ENCODE results near the gene MAP3K8. TPM values are rescaled to one million over a fixed set of nuclear protein-coding genes. Genes with fewer than 3 reads are reported as not detected.
"Not testable (repeated sequence)": the region's sequence is repeated elsewhere in the genome, so short reads cannot be mapped to it uniquely, and the experiment has no call there.

Gene MAP3K8
- total and polyA plus RNA-seq, 2 donors: 16.5 to 19.6 TPM

- H3K4me1 ChIP-seq (ENCODE audit: insufficient read depth): no peaks in the 10 kb centered on the region
- H3K4me3 ChIP-seq (ENCODE audit: low read depth, low read length): no peak overlapping the region
- 91% methylated on average over 1 of the region's 1 CpG for WGBS
- no peak for DNase-seq (ENCODE audit: extremely low spot score)
- H3K27ac ChIP-seq (ENCODE audit: low read depth): no peak overlapping the region
- H3K36me3 ChIP-seq (ENCODE audit: insufficient read depth): no peaks in the 10 kb centered on the region
These were observed 22.7 kb upstream of the MAP3K8 start for GRCh38 chr10:30411263-30411662.

GRCh38 chr10:30412901-30413300 lies 21.1 kb upstream of the MAP3K8 start:
- no peak overlapping the region for H3K4me3 ChIP-seq (ENCODE audit: low read depth, low read length)
- no peaks in the 10 kb centered on the region for H3K4me1 ChIP-seq (ENCODE audit: insufficient read depth)
- H3K27ac ChIP-seq (ENCODE audit: low read depth): no peak overlapping the region
- H3K36me3 ChIP-seq (ENCODE audit: insufficient read depth): no peaks in the 10 kb centered on the region
- DNase-seq (ENCODE audit: extremely low spot score): no peak

- Histone ChIP-seq H3K27ac (ENCODE audit: low read depth) (no peak overlapping the region), H3K4me3 (ENCODE audit: low read depth, low read length) (no peak overlapping the region), H3K36me3 (ENCODE audit: insufficient read depth) (no peaks in the 10 kb centered on the region), H3K4me1 (ENCODE audit: insufficient read depth) (no peaks in the 10 kb centered on the region)
- no peak for DNase-seq (ENCODE audit: extremely low spot score)
- WGBS: 29% methylated on average over 3 of the region's 3 CpGs
These were observed 19.9 kb upstream of the MAP3K8 start for GRCh38 chr10:30413996-30414576.

DNA sequence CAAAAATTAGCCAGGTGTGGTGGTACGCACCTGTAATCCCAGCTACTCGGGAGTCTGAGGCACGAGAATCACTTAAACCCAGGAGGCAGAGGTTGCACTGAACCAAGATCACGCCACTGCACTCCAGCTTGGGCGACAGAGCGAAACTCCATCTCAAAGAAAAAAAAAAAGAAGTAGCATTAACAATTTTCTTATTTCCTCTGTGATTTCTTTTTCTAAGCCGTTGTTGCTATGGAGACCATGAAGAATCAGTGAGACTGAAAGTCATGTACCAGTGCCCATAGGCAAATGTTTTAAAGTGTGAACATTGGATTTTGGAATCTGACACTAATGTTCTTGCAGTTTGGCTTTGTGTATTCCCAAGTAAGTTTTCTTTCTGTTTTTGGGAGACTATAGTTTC lies 18.4 kb upstream of the MAP3K8 start:
- DNase-seq (ENCODE audit: extremely low spot score): no peak
- Histone ChIP-seq H3K27ac (ENCODE audit: low read depth) (no peak overlapping the region), H3K4me3 (ENCODE audit: low read depth, low read length) (no peak overlapping the region), H3K36me3 (ENCODE audit: insufficient read depth) (no peaks in the 10 kb centered on the region), H3K4me1 (ENCODE audit: insufficient read depth) (no peaks in the 10 kb centered on the region)
- WGBS: 95% methylated on average over 7 of the region's 7 CpGs

DNA sequence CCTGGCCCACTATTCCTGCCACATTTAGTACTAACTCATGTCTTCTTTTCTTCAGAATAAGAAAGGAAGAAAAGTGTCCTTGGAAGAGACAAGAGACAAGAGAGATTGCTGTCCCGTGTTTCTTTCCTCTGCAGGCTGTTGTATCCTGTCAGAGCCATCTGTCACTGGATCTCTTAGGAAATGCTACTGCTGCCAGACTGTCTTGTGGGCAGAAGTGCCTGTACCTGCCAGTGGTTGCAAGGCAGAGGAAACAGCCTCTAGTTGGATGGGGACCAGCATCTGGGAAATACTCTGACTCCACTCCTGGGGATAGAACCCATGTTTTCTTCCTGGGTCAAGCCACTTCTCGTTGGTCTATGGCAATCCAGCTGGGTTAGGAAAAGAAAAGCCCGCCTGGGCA lies 16.7 kb upstream of the MAP3K8 start:
- H3K4me1 ChIP-seq (ENCODE audit: insufficient read depth): no peaks in the 10 kb centered on the region
- no peak overlapping the region for H3K4me3 ChIP-seq (ENCODE audit: low read depth, low read length)
- H3K27ac ChIP-seq (ENCODE audit: low read depth): no peak overlapping the region
- DNase-seq (ENCODE audit: extremely low spot score): no peak
- 87% methylated on average over 3 of the region's 3 CpGs for WGBS
- H3K36me3 ChIP-seq (ENCODE audit: insufficient read depth): no peaks in the 10 kb centered on the region

DNA sequence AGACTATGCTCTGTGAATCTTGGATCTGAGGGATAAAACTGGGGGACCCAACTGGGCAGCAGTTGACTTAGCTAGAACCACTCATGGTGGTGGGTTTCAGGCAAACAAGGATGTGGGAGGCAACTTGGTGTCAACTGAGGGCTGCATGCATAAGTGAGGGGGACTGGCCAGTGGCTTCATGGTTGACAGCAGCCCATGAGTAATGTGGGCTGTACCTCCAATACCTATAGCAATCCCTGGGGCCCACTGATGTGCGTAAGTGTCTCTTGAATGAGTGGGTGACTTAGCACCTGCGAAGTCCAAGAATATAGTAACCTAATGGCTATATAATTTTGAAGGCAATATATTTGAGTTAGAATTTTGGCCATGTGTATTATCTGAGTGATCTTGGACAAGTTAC lies 13.7 kb upstream of the MAP3K8 start:
- H3K36me3 ChIP-seq (ENCODE audit: insufficient read depth): no peaks in the 10 kb centered on the region
- H3K4me1 ChIP-seq (ENCODE audit: insufficient read depth): no peaks in the 10 kb centered on the region
- no peak overlapping the region for H3K4me3 ChIP-seq (ENCODE audit: low read depth, low read length)
- H3K27ac ChIP-seq (ENCODE audit: low read depth): no peak overlapping the region
- DNase-seq (ENCODE audit: extremely low spot score): no peak
- over 99% methylated on average over 2 of the region's 2 CpGs for WGBS

DNA sequence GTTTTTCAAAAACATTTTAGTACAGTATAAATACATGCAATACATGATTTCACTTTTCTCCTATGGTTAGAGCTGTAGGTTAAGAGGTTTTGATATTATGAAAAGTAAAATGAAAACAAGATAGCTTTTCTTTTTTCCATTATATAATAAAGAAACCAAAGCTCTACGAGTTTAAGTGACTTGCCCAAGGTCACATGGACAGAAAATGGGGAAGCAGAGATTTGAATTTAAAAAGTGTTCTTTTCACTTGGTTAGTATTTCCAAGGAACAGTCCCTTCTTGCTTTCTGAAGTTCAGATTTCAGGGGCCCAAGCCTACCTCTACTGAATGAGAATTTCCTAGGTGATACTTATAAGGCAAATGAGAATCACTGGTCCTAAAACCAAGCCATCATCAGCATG lies 13.2 kb upstream of the MAP3K8 start:
- no peak overlapping the region for H3K27ac ChIP-seq (ENCODE audit: low read depth)
- H3K36me3 ChIP-seq (ENCODE audit: insufficient read depth): no peaks in the 10 kb centered on the region
- H3K4me1 ChIP-seq (ENCODE audit: insufficient read depth): no peaks in the 10 kb centered on the region
- H3K4me3 ChIP-seq (ENCODE audit: low read depth, low read length): no peak overlapping the region
- WGBS: 91% methylated on average over 1 of the region's 1 CpG
- no peak for DNase-seq (ENCODE audit: extremely low spot score)

DNA sequence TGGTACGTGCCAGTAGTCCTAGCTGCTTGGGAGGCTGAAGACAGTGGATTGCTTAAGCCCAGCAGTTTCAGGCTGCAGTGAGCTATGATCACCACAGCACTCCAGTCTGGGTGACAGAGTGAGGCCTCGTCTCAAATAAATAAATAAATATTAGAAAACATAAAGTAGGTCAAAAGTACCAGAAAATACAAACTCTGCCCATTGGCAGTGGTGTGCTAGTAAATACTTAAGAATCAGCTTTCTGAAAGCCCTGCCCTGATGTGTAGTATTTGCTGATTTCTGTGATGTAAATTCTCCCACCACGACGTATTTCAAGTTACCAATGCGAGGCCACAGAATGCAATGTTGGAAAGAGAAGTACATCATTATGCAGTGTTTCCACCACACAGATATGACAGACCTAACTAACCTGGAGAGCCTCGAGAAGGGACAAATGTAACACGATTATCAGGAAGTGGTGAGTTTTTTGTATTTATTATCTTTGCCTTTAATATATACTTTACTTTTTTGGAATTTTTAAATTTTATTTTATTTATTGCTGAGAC lies 11.8 kb upstream of the MAP3K8 start:
- DNase-seq (ENCODE audit: extremely low spot score): no peak
- Histone ChIP-seq H3K36me3 (ENCODE audit: insufficient read depth) (no peaks in the 10 kb centered on the region), H3K4me1 (ENCODE audit: insufficient read depth) (no peaks in the 10 kb centered on the region), H3K27ac (ENCODE audit: low read depth) (no peak overlapping the region), H3K4me3 (ENCODE audit: low read depth, low read length) (no peak overlapping the region)
- WGBS: 80% methylated on average over 7 of the region's 7 CpGs

- Histone ChIP-seq H3K4me3 (ENCODE audit: low read depth, low read length) (no peak overlapping the region), H3K36me3 (ENCODE audit: insufficient read depth) (no peaks in the 10 kb centered on the region), H3K4me1 (ENCODE audit: insufficient read depth) (no peaks in the 10 kb centered on the region), H3K27ac (ENCODE audit: low read depth) (peak overlapping the region; percentile 14)
- WGBS: 31% methylated on average over 8 of the region's 8 CpGs
- DNase-seq (ENCODE audit: extremely low spot score): no peak
These were observed 10.9 kb upstream of the MAP3K8 start for GRCh38 chr10:30422981-30423654.

GRCh38 chr10:30423655-30424275 lies 10.2 kb upstream of the MAP3K8 start:
- peak overlapping the region; percentile 74 for H3K27ac ChIP-seq (ENCODE audit: low read depth)

GRCh38 chr10:30425336-30426075 lies 8.5 kb upstream of the MAP3K8 start:
- Histone ChIP-seq H3K4me1 (ENCODE audit: insufficient read depth) (no peaks in the 10 kb centered on the region), H3K36me3 (ENCODE audit: insufficient read depth) (no peaks in the 10 kb centered on the region), H3K27ac (ENCODE audit: low read depth) (no peak overlapping the region), H3K4me3 (ENCODE audit: low read depth, low read length) (no peak overlapping the region)
- DNase-seq (ENCODE audit: extremely low spot score): no peak
- WGBS: 94% methylated on average over 4 of the region's 4 CpGs

More at GRCh38 chr10:30423655-30424275, 10.2 kb upstream of the MAP3K8 start:
- 34% methylated on average over 6 of the region's 6 CpGs for WGBS
- H3K4me1 ChIP-seq (ENCODE audit: insufficient read depth); H3K4me3 ChIP-seq (ENCODE audit: low read depth, low read length); DNase-seq (ENCODE audit: extremely low spot score); H3K36me3 ChIP-seq (ENCODE audit: insufficient read depth): not testable (repeated sequence)

GRCh38 chr10:30430544-30431298 lies 3.3 kb upstream of the MAP3K8 start:
- Histone ChIP-seq H3K4me3 (ENCODE audit: low read depth, low read length) (no peak overlapping the region), H3K27ac (ENCODE audit: low read depth) (no peak overlapping the region), H3K4me1 (ENCODE audit: insufficient read depth) (peaks cover 1% of the 10 kb centered on the region), H3K36me3 (ENCODE audit: insufficient read depth) (no peaks in the 10 kb centered on the region)
- DNase-seq (ENCODE audit: extremely low spot score): no peak
- WGBS: 96% methylated on average over 12 of the region's 12 CpGs

- WGBS: 25% methylated on average over 17 of the region's 17 CpGs
- no peak for DNase-seq (ENCODE audit: extremely low spot score)
- no peaks in the 10 kb centered on the region for H3K36me3 ChIP-seq (ENCODE audit: insufficient read depth)
- H3K4me3 ChIP-seq (ENCODE audit: low read depth, low read length): no peak overlapping the region
- H3K27ac ChIP-seq (ENCODE audit: low read depth): peak overlapping the region; percentile 60
- peaks cover 1% of the 10 kb centered on the region for H3K4me1 ChIP-seq (ENCODE audit: insufficient read depth)
These were observed 2.5 kb upstream of the MAP3K8 start for GRCh38 chr10:30431435-30431911.

Measured in urinary bladder (tissue), 4 donors.